Gastroesophageal sphincter (tissue), 3 donors: ENCODE data around the gene AURKA.

Experiments
- CTCF ChIP-seq, 4 experiments: fragments of 200-600 bp in 2 of 4; fragments of 450-650 bp in 2 of 4; sonication (generic) in 1 of 4; IDR thresholded peaks; one replicate each; pipeline ENCODE4 v1.5.1; 2017 to 2019; ENCODE audit warnings: antibody characterized with exemption in 4 of 4, mild to moderate bottlenecking in 2 of 4, moderate library complexity in 2 of 4
- POLR2AphosphoS5 ChIP-seq: sonication (generic); formaldehyde crosslinking; IDR thresholded peaks from one replicate; pipeline ENCODE4 v1.6.1; 2017; ENCODE audit warnings: antibody characterized with exemption

- no peak for TF ChIP-seq POLR2AphosphoS5
- no peak for TF ChIP-seq CTCF (IDR thresholded peaks at IDR 0.05)
Measured at GRCh38 chr20:56426926-56427325, 34.9 kb upstream of the AURKA start.
